ENCODE results near the gene C1orf105.

DNA sequence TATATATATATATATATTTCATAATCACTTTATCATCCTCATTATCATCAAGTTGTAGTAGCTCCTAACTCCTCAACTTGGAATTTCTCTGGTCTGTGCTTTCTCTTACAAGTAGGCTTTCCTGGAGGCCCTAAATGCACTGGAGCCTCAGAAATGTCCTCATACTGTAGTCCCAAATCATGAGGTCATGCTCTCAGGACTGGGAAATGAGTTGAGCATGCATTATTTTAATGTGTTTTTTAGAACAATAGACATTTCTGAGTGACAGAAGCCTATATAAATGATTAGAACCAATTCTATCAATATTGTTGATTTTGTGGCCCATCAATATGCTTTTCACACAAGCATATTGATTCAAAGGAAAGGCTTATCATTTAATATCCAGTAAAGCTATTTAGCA, 42.9 kb upstream of the C1orf105 start:
- TF ChIP-seq, protein P1, sequence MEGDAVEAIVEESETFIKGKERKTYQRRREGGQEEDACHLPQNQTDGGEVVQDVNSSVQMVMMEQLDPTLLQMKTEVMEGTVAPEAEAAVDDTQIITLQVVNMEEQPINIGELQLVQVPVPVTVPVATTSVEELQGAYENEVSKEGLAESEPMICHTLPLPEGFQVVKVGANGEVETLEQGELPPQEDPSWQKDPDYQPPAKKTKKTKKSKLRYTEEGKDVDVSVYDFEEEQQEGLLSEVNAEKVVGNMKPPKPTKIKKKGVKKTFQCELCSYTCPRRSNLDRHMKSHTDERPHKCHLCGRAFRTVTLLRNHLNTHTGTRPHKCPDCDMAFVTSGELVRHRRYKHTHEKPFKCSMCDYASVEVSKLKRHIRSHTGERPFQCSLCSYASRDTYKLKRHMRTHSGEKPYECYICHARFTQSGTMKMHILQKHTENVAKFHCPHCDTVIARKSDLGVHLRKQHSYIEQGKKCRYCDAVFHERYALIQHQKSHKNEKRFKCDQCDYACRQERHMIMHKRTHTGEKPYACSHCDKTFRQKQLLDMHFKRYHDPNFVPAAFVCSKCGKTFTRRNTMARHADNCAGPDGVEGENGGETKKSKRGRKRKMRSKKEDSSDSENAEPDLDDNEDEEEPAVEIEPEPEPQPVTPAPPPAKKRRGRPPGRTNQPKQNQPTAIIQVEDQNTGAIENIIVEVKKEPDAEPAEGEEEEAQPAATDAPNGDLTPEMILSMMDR (IDR thresholded peaks at IDR 0.05), result no peak
- no peak for TF ChIP-seq ZFX (IDR thresholded peaks at IDR 0.05; ENCODE audit: borderline replicate concordance)
